HG02885 (cell line): ENCODE measurements around the gene EIF4G1.
"Not testable (repeated sequence)": the region's sequence is repeated elsewhere in the genome, so short reads cannot be mapped to it uniquely, and the experiment has no call there.

Experiments
- ATAC-seq: cut with Tn5 transposase; IDR thresholded peaks from one replicate; pipeline ENCODE4 v1.9.1; 2021; ENCODE audit warnings: mild to moderate bottlenecking; ENCODE audit not compliant: unreplicated experiment, poor library complexity

Gene EIF4G1

DNA sequence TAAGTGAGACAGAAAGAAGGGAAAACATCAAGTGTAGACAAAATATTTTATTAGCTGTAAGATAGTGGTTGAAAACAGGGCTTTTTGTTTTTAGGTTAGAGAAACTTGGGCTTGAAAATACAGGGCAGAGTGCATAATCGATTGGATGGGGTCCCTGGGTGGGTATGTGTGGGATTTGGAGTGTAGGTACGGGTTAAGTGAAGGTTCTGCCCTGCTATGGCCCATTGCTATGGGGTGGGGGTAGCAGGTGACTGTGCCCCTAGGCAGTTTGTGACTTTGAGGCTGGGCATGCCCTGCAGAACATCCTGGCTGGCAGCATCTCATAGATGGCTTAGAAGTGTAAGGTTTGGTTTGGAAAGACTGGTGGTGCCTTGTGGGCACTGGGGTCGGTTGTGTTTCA lies 19.3 kb downstream of the EIF4G1 start:
- no peak for ATAC-seq

DNA sequence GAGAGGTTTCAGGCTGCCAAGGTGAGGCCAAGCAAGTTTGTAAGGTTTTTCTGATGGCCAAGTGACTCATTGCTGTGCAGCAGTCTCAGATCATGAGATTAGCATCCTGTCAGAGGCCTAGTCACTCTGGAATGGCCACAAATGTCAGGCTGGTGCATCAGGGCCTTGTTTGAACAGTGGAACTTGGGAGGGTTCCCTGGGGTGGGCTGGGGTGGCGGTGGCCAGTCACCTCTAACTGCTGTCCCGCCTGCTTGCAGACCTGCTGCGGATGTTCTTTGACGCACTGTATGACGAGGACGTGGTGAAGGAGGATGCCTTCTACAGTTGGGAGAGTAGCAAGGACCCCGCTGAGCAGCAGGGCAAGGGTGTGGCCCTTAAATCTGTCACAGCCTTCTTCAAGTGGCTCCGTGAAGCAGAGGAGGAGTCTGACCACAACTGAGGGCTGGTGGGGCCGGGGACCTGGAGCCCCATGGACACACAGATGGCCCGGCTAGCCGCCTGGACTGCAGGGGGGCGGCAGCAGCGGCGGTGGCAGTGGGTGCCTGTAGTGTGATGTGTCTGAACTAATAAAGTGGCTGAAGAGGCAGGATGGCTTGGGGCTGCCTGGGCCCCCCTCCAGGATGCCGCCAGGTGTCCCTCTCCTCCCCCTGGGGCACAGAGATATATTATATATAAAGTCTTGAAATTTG lies 20.2 kb downstream of the EIF4G1 start:
- no peak for ATAC-seq

DNA sequence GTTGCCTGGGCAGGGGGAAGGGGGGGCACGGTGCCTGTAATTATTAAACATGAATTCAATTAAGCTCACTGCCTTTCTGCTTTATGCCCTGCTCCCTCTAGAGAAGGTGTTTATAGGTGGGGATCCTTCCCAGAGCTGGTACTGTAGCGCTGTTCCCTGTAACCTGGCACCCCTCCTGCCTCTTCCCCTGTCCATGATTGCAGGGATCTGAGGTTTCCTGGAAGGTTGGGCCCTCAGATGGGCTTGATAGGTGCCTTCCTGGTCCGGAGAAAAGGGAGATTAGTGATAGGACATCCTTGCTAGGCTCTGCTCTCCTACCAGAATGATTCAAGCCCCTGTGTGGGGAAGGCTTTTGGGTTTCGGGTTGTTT lies 20.9 kb downstream of the EIF4G1 start:
- ATAC-seq: no peak

DNA sequence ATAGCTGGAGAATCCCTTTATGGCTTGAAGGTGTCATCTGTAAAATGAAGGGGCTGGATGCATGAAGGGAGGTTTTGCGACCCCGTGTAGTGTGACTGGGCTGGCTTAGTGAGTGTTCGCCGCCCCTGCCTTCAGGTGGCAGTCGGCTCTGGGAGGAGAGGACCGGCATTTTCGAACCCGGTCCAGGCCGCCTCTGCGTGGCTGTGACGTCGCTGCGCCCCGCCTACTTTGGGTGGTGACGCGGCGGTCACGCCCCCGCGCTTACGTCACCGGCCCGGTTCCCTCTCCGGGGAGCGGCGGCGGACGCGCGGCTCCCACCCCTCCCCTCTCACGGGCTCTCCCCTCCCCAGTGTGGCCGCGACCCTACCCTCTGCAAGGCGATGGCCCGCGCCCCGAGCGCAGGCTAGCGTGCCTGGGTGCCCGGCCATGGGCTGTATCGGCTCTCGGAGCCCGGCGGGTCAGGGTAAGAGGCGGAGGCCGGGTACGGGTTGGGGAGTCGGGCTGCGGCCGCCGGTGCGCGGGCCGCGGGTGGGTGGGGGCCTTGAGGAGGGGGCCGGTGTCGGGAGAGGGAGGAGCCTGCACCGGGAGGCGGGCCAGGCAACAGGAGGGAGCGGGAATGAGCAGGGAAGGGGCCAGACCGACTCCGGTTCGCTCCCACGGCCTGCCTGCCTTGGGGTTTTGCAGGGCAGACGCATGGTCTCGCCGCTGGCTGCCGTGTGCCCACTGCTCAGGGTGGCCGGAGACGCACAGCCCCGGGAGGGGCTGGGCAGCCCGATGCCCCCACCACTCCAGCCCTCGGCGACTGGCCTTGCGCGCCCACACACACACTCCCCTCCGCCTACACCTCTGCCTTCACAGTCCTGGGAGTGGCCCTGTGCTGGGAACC lies 21.5 kb downstream of the EIF4G1 start:
- ATAC-seq: peak; percentile 80

DNA sequence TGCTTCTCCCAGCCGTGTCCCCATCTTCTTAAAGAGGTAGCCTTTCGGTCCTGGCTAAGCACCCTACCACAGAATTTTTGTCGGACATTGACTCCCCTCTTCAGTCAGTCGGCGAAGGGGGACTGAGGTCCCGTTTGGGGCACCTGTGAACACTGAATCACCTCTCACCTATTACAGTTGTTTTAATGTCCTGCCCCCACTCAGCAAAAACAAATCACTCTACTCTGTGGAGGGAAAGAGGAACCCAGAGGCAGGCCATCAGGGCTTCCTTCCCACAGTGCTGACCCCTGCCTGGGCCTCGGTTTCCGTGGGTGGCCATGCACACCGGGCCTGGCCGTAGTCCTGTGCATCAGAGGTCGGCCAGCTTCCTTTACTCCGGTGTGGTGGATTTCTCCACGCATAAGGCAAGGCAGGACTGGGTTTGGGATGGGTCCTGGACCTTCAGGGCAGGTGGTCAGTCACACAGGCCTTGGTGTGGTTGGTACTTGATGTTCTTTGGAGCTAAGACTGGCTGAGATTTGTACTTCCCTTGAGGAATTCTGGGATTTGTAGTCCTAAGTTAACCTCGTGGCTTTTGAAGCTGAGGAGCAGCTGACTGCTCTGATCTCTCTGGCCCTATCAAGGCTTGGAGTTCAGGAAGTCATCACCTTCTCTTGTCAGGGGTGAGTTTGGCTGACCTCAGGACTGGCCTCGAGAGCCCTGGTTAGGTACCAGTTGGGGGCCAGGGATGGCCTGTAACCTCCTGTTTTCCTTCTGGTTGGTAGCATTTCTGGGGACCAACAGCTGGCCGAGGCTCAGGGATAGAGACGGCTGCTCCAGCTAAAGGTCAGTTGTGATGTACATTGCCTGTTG lies 22.4 kb downstream of the EIF4G1 start:
- no peak for ATAC-seq

DNA sequence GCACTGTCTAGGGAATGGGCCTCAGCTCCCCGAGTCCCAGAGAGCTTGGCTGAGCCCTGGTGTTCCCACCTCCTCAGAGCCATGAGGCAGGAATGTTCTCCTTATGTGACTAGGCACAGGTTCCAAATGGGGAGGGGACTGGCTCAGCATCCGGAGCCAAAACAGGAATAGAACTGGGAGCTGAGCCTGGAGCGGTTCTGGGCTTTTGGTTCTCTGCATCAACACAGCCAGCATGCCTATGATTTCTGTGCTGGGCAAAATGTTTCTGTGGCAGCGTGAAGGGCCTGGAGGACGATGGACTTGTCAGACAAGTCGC lies 23.0 kb downstream of the EIF4G1 start, which contains the start of gene FAM131A:
FAM131A (plus strand) TSS at position 202 of the 316 bp plus-strand sequence; CDS start at position 233, 31 bp downstream.
- ATAC-seq: no peak

DNA sequence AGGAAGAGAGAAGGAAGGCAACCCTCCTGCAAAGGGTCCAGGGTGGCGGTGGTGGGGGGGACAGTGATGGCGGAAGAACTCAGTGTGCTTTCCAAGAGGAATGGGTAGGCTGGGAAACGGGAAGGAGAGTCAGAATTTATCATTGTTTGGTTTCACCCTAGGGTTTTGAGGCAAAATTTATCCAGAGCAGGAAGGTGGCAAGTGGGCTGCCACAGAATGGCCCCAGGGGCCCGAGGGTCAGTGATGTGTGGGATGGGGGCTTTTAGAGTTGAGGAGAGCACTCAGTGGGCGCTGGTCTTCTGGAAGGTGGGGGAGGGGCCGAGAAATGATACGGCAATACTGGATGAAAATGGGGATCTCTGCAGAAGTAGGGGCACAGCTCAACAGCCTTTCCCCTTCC lies 23.6 kb downstream of the EIF4G1 start:
- ATAC-seq: no peak

DNA sequence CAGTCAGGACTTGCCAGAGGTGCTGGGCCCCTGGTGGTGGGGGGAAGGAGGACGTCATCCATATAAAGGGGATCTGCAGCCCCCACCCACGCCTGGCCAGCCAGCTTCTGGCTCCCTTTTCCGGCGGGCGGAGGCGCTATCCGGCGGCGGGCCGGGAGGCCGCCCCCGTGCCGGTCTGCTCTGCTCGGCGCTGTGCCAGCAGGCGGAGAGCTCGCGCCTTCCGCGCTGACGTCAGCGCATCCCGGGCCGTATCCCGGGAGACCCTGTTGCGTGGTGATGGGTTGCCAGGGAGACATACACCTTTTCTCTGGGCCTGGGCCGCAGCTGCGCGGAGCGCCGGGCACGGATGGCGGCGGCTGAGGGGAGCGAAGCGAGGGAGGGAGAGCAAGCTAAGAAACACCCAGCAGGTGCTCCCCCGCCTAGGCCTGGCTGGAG lies 24.1 kb downstream of the EIF4G1 start:
- ATAC-seq: no peak

DNA sequence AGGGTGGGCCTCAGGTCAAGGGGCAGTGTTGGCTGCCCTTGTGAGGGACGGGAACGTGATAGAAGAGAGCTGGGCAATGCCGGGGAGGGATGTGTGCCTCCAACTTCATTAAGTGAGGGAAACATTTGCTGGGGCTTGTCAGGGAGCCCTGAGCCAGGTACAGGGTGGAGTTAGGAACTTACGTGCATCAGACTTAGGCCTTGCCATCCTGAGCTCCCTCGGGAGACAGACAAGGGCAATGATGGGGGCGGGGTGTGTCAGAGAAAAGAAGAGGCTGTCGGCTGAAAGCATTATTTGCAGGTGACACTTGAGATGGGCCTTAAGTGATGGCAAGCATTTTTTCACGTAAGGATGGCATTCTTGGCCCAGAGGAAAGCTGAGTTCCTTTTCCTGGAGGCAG lies 24.6 kb downstream of the EIF4G1 start:
- no peak for ATAC-seq

DNA sequence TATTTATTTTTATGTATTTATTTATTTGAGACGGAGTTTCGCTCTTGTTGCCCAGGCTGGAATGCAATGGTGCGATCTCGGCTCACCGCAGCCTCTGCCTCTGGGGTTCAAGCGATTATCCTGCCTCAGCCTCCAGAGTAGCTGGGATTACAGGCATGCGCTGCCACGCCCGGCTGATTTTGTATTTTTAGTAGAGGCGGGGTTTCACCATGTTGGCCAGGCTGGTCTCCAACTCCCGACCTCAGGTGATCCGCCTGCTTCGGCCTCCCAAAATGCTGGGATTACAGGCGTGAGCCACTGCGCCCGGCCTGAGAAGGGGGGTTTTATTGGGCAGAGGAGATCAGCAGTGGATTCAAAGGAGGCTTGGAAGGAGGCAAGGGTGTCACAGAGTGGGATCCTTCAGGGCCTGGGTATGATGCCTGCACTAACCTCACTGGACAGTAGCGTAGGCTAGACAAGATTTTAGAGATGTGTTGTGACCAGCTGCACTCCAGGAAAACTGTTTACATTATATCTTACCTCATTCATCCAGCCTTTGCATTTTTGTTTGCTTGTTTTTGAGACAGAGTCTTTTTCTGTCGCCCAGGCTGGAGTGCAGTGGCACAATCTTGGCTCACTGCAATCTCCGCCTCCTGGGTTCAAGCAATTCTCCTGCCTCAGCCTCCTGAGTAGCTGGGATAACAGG lies 25.2 kb downstream of the EIF4G1 start:
- not testable (repeated sequence) for ATAC-seq

DNA sequence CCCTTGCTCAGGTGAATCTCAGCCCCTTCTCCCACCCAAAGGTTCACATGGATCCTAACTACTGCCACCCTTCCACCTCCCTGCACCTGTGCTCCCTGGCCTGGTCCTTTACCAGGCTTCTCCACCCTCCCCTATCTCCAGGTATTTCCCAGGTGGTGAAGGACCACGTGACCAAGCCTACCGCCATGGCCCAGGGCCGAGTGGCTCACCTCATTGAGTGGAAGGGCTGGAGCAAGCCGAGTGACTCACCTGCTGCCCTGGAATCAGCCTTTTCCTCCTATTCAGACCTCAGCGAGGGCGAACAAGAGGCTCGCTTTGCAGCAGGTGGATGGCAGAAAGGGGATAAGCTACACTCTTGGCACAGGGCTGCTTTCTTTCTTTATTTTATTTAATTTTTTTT lies 27.5 kb downstream of the EIF4G1 start:
- no peak for ATAC-seq

DNA sequence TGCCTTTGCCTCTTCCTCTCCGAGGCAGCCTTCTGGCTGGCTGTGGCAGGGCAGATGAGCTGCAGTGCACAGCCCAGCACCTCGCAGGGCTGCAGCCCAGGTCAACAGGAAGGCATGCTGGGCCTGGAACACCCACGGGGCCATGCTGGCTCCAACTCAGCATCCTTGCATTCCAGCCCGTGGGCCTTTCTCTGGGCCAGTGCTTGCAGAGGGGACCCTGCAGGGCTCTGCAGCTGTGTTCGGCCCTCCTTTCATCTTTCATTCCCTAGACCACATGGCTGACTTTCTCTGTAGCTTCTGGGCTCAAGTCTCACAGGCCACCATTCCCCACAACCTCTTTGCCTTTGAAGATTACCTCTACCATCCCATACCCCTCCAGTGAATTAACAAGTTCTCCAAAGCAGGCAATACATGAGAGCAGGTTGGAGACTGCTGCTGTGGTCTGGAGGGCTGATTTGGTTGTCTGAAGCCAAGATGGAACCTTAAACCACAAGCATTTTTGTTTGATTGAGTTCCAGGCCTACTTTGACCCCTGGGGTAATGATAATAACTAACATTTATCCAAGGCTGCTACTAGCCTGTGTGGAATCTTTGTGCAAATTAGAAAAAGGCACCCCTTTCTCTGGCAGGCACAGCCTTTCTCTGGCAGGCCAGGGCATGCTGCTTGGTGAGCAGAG lies 28.9 kb downstream of the EIF4G1 start:
- ATAC-seq: no peak

DNA sequence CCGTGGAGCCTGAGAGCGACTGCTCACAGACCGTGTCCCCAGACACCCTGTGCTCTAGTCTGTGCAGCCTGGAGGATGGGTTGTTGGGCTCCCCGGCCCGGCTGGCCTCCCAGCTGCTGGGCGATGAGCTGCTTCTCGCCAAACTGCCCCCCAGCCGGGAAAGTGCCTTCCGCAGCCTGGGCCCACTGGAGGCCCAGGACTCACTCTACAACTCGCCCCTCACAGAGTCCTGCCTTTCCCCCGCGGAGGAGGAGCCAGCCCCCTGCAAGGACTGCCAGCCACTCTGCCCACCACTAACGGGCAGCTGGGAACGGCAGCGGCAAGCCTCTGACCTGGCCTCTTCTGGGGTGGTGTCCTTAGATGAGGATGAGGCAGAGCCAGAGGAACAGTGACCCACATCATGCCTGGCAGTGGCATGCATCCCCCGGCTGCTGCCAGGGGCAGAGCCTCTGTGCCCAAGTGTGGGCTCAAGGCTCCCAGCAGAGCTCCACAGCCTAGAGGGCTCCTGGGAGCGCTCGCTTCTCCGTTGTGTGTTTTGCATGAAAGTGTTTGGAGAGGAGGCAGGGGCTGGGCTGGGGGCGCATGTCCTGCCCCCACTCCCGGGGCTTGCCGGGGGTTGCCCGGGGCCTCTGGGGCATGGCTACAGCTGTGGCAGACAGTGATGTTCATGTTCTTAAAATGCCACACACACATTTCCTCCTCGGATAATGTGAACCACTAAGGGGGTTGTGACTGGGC lies 30.3 kb downstream of the EIF4G1 start:
- no peak for ATAC-seq

DNA sequence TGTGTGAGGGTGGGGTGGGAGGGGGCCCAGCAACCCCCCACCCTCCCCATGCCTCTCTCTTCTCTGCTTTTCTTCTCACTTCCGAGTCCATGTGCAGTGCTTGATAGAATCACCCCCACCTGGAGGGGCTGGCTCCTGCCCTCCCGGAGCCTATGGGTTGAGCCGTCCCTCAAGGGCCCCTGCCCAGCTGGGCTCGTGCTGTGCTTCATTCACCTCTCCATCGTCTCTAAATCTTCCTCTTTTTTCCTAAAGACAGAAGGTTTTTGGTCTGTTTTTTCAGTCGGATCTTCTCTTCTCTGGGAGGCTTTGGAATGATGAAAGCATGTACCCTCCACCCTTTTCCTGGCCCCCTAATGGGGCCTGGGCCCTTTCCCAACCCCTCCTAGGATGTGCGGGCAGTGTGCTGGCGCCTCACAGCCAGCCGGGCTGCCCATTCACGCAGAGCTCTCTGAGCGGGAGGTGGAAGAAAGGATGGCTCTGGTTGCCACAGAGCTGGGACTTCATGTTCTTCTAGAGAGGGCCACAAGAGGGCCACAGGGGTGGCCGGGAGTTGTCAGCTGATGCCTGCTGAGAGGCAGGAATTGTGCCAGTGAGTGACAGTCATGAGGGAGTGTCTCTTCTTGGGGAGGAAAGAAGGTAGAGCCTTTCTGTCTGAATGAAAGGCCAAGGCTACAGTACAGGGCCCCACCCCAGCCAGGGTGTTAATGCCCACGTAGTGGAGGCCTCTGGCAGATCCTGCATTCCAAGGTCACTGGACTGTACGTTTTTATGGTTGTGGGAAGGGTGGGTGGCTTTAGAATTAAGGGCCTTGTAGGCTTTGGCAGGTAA lies 31.1 kb downstream of the EIF4G1 start:
- ATAC-seq: no peak

DNA sequence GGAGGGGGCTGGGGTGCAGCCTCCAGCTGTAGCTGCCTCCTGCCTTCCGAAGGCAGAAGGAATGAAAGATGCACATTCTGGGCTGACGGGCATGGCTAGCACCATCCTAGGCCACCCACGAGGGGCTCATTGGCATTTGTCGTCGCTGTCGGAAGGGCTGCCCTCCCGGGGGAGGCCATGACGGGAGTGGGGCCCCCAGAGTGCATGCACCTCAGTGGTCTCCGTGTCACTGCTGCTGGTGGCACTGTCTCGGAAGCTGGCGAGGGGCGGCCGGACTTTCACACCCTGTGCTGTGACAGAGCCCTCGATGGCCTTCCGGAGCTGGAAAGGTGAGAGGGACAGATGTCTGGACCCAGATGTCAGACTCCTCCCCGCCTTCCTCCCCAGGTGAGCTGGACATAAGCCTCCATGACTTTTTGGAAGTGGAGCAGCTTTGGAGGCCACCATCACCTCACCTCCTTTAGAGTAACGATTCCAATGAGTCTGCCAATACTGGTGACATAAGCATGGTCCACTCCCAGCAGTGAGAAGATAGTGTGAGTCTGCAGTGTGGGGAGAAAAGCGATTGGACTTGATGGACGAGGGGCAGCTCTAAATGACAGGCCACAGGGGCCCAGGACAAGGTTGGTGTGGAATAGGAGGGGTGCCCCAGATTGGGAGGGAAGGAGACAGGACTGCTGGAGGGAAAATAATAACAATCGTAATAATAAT lies 32.2 kb downstream of the EIF4G1 start:
- ATAC-seq: no peak

DNA sequence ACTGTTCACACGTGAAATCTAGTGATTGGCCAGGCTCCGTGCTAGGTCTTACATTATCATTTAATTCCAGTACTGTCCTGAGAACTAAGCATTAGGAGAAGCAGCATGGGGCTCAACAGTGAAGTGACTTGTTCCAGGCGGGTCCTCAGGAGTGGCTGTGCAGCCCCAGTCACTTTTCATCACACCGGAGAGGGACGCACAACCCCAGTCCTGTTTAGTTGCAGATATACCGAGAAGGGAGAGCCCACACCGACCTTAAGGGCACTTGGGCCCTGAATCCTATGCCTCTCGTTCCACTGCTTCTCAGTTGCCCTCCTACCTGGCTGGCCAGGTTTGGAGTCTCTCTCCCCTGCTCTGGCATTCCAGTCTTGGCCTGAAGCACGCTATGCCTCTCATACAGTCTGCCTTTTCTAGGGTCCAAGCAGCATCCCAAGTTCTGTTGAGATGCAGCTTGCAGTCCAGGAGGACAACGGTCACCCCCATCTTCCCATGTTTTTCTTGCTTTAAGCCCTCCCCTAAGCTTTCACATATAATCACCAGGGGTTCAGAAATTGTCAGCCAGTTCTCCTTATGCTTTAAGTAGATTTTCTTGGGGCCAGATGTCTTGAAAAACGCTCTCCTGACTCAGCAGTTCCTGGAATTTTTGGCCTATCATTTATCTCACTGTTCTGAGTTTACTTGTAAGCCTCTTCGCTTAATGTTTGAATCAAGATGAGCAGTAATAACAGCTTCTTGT lies 33.1 kb downstream of the EIF4G1 start:
- no peak for ATAC-seq

DNA sequence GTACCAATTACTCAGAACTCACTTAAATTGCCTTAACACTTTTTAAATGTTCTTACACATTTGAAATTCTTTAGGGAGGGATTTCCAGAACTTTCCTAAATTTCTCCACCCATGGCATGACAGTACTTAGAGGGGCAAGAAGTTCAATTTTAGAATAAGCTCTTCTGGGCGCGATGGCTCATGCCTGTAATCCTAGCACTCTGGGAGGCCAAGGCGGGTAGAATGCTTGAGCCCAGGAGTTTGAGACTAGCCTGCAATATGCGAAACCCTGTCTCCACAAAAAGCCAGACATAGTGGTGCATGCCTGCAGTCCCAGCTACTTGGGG lies 33.6 kb downstream of the EIF4G1 start:
- no peak for ATAC-seq
